Left hindlimb (tissue), 1 donor: ENCODE results near the gene ECE1.

Source experiments
- DNase-seq: peaks from one replicate; pipeline ENCODE4 v3.0.0-alpha.2; 2018

Gene ECE1

GRCh38 chr1:21289700-21290545 lies at the start of gene ECE1:
TSS of gene ECE1 (minus strand) at chr1:21290463. CDS start at chr1:21290414, 49 bp downstream.
- peak; percentile 73 for DNase-seq

- DNase-seq: no peak
These were observed 49.3 kb upstream of the ECE1 start for GRCh38 chr1:21339356-21340229.

- peak; percentile 88 for DNase-seq
These were observed 48.5 kb upstream of the ECE1 start for GRCh38 chr1:21338573-21339355.

GRCh38 chr1:21337928-21338572 lies 47.8 kb upstream of the ECE1 start:
- DNase-seq: peak; percentile 78

GRCh38 chr1:21337454-21337927 lies 47.2 kb upstream of the ECE1 start:
- DNase-seq: no peak

GRCh38 chr1:21337010-21337437 lies 46.8 kb upstream of the ECE1 start:
- no peak for DNase-seq

- no peak for DNase-seq
These were observed 45.5 kb upstream of the ECE1 start for GRCh38 chr1:21335750-21336224.

GRCh38 chr1:21335088-21335691 lies 44.9 kb upstream of the ECE1 start:
- no peak for DNase-seq

- DNase-seq: peak; percentile 81
These were observed 44.2 kb upstream of the ECE1 start for GRCh38 chr1:21334214-21335087.

- no peak for DNase-seq
These were observed 43.6 kb upstream of the ECE1 start for GRCh38 chr1:21333824-21334213.

GRCh38 chr1:21332554-21333311 lies 42.5 kb upstream of the ECE1 start:
- no peak for DNase-seq

- DNase-seq: no peak
These were observed 41.7 kb upstream of the ECE1 start for GRCh38 chr1:21331752-21332478.

GRCh38 chr1:21330544-21330943 lies 40.3 kb upstream of the ECE1 start:
- no peak for DNase-seq

- DNase-seq: no peak
These were observed 39.1 kb upstream of the ECE1 start for GRCh38 chr1:21329209-21329844.

- DNase-seq: no peak
These were observed 37.5 kb upstream of the ECE1 start for GRCh38 chr1:21327566-21328323.

- peak; percentile 63 for DNase-seq
These were observed 36.6 kb upstream of the ECE1 start for GRCh38 chr1:21326861-21327344.

GRCh38 chr1:21325731-21326387 lies 35.6 kb upstream of the ECE1 start:
- DNase-seq: no peak
